Measurements from ENCODE around the gene ZNF619. TPM values are rescaled to one million over a fixed set of nuclear protein-coding genes. Genes with fewer than 3 reads are reported as not detected.

The ZNF619 gene
- total and polyA plus RNA-seq, 7 experiments from 2014 or later, result 2.9 to 13.9 (median 6.2) TPM

Other genes starting within 250 kb of the ZNF619 start
- gene EIF1B, start 167.4 kb upstream of the ZNF619 start, total RNA-seq, result 10 to 100 TPM; 34.5 to 82.0 (median 53.3) TPM
- 10 to 100 TPM; 36.9 to 49.8 TPM for gene EIF1B, start 167.4 kb upstream of the ZNF619 start, polyA plus RNA-seq
- not detected for gene ENTPD3, start 89.9 kb upstream of the ZNF619 start, total RNA-seq
- not detected for gene ENTPD3, start 89.9 kb upstream of the ZNF619 start, polyA plus RNA-seq
- gene RPL14, start 19.8 kb upstream of the ZNF619 start, total RNA-seq, result 1,000 to 10,000 TPM; 2,135 to 3,746 (median 3,320) TPM
- 1,000 to 10,000 TPM; 1,689 to 2,002 TPM for gene RPL14, start 19.8 kb upstream of the ZNF619 start, polyA plus RNA-seq
- 1 to 10 TPM; 1.3 to 6.4 (median 3.3) TPM for gene ZNF620, start 28.9 kb downstream of the ZNF619 start, total RNA-seq
- 1 to 10 TPM; 3.6 to 3.8 TPM for gene ZNF620, start 28.9 kb downstream of the ZNF619 start, polyA plus RNA-seq
- gene ZNF621, start 47.8 kb downstream of the ZNF619 start, total RNA-seq, result 10 to 100 TPM; 14.6 to 26.9 (median 21.9) TPM
- gene ZNF621, start 47.8 kb downstream of the ZNF619 start, polyA plus RNA-seq, result 1 to 10 TPM; 2.8 to 4.6 TPM

All from naive thymus-derived CD4-positive, alpha-beta T cell (primary cell).